ENCODE data around the gene BORCS5.
"Not testable (repeated sequence)": the region's sequence is repeated elsewhere in the genome, so short reads cannot be mapped to it uniquely, and the experiment has no call there.

The BORCS5 gene

DNA sequence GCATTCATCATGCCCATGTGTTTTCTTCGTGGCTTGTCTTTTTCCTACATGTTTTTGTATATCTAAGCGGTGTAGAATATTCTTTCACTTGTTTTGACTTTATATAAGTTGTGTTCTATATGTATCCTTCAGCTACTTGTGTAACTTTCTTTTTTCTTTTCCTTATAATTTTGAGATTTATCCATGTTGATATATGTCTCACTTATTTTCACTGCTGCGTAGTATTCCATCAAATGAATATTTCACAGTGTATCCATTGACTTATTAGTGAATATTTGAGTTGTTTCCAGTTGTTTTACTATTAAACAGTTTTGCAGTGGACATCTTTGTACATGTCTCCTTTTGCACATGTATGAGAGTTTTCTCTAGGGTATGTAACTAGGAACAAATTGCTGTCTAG is 43.9 kb downstream of the BORCS5 start:
- in situ Hi-C loops (cut with MboI; ENCODE audit: low pct_unique_long_range_greater_than_20kb, low sequenced_read_pairs, unreplicated experiment): no loop called here
- no peak for DNase-seq (ENCODE audit: low spot score)
- TF ChIP-seq, protein P1, sequence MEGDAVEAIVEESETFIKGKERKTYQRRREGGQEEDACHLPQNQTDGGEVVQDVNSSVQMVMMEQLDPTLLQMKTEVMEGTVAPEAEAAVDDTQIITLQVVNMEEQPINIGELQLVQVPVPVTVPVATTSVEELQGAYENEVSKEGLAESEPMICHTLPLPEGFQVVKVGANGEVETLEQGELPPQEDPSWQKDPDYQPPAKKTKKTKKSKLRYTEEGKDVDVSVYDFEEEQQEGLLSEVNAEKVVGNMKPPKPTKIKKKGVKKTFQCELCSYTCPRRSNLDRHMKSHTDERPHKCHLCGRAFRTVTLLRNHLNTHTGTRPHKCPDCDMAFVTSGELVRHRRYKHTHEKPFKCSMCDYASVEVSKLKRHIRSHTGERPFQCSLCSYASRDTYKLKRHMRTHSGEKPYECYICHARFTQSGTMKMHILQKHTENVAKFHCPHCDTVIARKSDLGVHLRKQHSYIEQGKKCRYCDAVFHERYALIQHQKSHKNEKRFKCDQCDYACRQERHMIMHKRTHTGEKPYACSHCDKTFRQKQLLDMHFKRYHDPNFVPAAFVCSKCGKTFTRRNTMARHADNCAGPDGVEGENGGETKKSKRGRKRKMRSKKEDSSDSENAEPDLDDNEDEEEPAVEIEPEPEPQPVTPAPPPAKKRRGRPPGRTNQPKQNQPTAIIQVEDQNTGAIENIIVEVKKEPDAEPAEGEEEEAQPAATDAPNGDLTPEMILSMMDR (IDR thresholded peaks at IDR 0.05; ENCODE audit: extremely low read depth, insufficient read depth, missing control alignments): no peak

DNA sequence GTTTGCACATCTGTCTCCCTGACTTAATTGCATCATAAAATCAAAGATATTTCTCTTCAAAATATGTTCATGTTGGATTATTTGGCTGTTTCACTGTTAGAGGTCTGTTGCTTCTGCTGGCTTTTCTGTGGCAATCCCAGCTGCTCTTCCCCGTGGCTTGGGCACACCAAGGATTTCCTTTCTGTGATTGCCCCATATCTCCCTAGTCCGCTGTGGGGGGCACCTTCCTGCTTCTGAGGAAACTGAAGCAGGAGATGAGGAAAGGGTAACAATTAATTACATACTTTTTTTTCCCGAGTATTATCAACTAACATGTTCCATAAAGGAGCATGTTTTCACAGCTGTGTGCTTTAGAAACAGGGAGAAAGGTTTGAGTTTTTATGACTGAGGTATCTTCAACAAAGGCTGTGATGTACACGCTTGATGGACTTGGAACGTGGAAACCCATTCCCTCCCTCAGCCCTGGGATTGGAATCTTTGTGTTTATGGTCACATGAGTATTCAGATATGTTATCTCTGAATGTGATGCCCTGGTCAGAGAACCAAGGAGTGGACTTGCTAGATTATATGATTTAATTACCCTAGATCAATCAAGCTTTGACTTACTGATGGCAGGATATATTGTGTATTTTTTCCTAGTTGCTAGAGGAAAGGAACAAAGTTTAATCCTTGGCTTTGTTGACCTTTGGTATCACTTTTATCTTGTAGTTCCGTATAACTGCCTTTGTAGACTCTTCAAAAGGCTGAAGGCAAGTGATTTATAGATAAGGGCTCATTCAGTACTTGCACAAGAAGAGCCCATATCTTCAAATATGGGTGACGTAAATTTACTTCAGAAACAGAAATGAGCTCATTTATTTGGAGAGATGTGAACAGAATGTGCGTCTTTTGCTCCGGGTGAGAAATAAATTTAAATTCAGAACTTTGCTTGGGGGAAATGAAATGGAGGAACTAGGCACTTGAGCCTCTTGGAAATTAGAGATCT is 46.7 kb downstream of the BORCS5 start:
- TF ChIP-seq, protein P1 (IDR thresholded peaks at IDR 0.05; ENCODE audit: extremely low read depth, insufficient read depth, missing control alignments): no peak
- in situ Hi-C loops (cut with MboI; ENCODE audit: low pct_unique_long_range_greater_than_20kb, low sequenced_read_pairs, unreplicated experiment): no loop called here
- DNase-seq (ENCODE audit: low spot score): no peak

DNA sequence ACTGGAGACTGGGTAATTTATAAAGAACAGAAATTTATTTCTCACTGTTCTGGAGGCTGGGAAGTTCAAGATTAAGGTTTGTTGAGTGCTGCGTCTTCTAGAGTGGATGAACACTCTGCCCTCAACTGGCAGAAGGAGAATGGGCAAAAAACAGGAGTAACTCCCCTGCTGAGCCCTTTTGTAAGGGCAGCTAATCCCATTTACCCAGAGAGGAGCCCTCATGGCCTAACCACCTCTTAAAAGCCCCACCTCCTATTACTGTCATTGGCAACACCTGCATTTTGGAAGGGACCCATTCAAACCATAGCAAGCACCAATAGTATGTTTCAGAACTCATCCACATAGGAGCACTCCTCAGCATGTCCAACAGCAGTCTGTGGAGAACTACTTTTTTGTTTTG is 47.4 kb downstream of the BORCS5 start:
- TF ChIP-seq, protein P1 (IDR thresholded peaks at IDR 0.05; ENCODE audit: extremely low read depth, insufficient read depth, missing control alignments): no peak
- no peak for DNase-seq (ENCODE audit: low spot score)
- in situ Hi-C loops (cut with MboI; ENCODE audit: low pct_unique_long_range_greater_than_20kb, low sequenced_read_pairs, unreplicated experiment): no loop called here

DNA sequence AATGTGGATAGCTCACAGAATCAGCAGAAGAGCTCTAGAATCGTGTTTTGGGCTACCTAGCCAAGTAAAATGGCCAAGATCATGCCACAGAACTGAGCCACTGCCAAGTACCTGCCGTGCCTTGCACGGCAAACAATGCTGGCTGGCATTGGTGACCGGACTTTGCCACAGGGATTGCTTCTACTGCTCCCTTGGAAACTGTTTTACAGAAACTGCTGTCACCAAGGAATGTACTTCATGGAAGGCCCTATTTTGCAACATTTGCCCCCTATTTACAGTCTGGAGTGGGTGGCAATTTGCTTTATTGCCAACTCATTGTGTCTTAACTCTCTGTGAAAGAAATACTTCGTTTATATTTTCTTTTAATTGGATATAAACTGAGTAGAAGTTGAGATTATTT is 49.0 kb downstream of the BORCS5 start:
- in situ Hi-C loops (cut with MboI; ENCODE audit: low pct_unique_long_range_greater_than_20kb, low sequenced_read_pairs, unreplicated experiment): no loop called here
- TF ChIP-seq, protein P1 (IDR thresholded peaks at IDR 0.05; ENCODE audit: extremely low read depth, insufficient read depth, missing control alignments): no peak
- no peak for DNase-seq (ENCODE audit: low spot score)

DNA sequence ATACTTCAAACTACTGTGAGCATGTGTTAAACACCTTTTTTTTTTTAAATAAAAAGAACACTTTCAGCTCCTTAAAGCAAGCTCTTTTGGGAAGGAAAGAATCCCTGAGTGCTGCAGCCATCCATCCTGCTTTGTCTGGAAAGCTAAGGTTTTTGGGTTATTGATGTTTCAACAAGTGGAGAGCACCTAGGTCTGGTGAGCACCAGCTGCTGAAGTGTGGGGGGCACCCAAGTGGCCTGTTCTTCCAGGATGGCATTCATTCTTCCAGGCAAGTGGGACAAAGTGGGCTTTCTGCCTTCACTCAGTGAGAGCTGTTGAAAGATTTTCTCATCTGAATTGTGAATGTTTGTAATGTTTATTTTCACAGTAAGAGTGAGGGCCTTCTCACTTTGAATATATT is 49.9 kb downstream of the BORCS5 start:
- DNase-seq (ENCODE audit: low spot score): no peak
- TF ChIP-seq, protein P1 (IDR thresholded peaks at IDR 0.05; ENCODE audit: extremely low read depth, insufficient read depth, missing control alignments): no peak
- in situ Hi-C loops (cut with MboI; ENCODE audit: low pct_unique_long_range_greater_than_20kb, low sequenced_read_pairs, unreplicated experiment): no loop called here

DNA sequence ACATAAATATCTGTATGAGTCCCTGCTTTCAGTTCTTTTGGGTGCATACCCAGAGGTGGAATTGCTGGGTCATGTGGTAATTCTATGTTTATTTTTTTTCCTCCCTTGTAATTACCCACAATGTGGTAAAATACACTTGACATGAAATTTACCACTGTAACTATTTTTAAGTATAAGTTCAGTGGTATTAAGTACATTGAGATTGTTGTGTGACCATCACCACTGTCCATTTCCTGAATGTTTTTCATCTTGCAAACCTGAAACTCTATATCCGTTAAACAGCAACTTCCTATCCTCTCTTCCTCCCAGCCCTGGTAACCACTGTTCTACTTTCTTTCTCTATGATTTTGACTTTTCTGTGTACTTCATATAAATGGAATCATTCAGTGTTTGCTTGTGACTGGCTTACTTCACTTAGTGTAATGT is 51.4 kb downstream of the BORCS5 start:
- in situ Hi-C loops (cut with MboI; ENCODE audit: low pct_unique_long_range_greater_than_20kb, low sequenced_read_pairs, unreplicated experiment): no loop called here
- TF ChIP-seq, protein P1 (IDR thresholded peaks at IDR 0.05; ENCODE audit: extremely low read depth, insufficient read depth, missing control alignments): no peak
- DNase-seq (ENCODE audit: low spot score): no peak

DNA sequence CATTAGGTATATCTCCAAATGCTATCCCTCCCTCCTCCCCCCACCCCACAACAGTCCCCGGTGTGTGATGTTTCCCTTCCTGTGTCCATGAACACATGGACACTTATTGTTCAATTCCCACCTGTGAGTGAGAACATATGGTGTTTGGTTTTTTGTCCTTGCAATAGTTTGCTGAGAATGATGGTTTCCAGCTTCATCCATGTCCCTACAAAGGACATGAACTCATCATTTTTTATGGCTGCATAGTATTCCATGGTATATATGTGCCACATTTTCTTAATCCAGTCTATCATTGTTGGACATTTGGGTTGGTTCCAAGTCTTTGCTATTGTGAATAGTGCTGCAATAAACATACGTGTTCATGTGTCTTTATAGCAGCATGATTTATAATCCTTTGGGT is 52.5 kb downstream of the BORCS5 start:
- in situ Hi-C loops (cut with MboI; ENCODE audit: low pct_unique_long_range_greater_than_20kb, low sequenced_read_pairs, unreplicated experiment); DNase-seq (ENCODE audit: low spot score): not testable (repeated sequence)

Measured in GM13977 (cell line).